Hepatocyte (in vitro differentiated cells): ENCODE measurements around the gene NUBPL. TPM values are rescaled to one million over a fixed set of nuclear protein-coding genes. Genes with fewer than 3 reads are reported as not detected.

Source experiments
- DNase-seq: peaks from one replicate; pipeline ENCODE4 v3.0.0-alpha.2; 2016; ENCODE audit warnings: low spot score
- H2AFZ ChIP-seq: fragments of 200-600 bp; sonication (generic); 2 replicates; pipeline ENCODE4 v1.6.0; 2016; ENCODE audit warnings: antibody characterized with exemption, mild to moderate bottlenecking
- H3K27ac ChIP-seq: fragments of 200-600 bp; sonication (generic); 2 replicates; pipeline ENCODE4 v1.5.1; 2016; ENCODE audit warnings: mild to moderate bottlenecking
- H3K27me3 ChIP-seq: fragments of 200-600 bp; sonication (generic); 2 replicates; pipeline ENCODE4 v1.6.1; 2016
- H3K36me3 ChIP-seq: fragments of 200-600 bp; sonication (generic); replicated peaks from 2 replicates; pipeline ENCODE4 v1.5.1; 2016; ENCODE audit warnings: low read depth; ENCODE audit not compliant: insufficient read depth
- H3K4me1 ChIP-seq: fragments of 200-600 bp; sonication (generic); 2 replicates; pipeline ENCODE4 v1.5.1; 2016; ENCODE audit warnings: mild to moderate bottlenecking, moderate library complexity; ENCODE audit not compliant: insufficient read depth
- H3K4me2 ChIP-seq: fragments of 200-600 bp; sonication (generic); 2 replicates; pipeline ENCODE4 v1.6.0; 2016
- H3K4me3 ChIP-seq: fragments of 200-600 bp; sonication (generic); 2 replicates; pipeline ENCODE4 v1.5.1; 2016; ENCODE audit warnings: mild to moderate bottlenecking
- H3K79me2 ChIP-seq: fragments of 200-600 bp; sonication (generic); 2 replicates; pipeline ENCODE4 v1.6.0; 2017; ENCODE audit warnings: mild to moderate bottlenecking
- H3K9me2 ChIP-seq: fragments of 200-600 bp; sonication (generic); replicated peaks from 2 replicates; pipeline ENCODE4 v1.6.0; 2017; ENCODE audit warnings: mild to moderate bottlenecking; ENCODE audit not compliant: insufficient read depth
- H3K9me3 ChIP-seq: fragments of 200-600 bp; sonication (generic); 2 replicates; pipeline ENCODE4 v1.5.1; 2016; ENCODE audit warnings: low read depth, mild to moderate bottlenecking
- H4K20me1 ChIP-seq: fragments of 200-600 bp; sonication (generic); 2 replicates; pipeline ENCODE4 v1.6.0; 2016; ENCODE audit warnings: mild to moderate bottlenecking; ENCODE audit not compliant: insufficient read depth, poor library complexity, severe bottlenecking
- CTCF ChIP-seq: fragments of 200-600 bp; sonication (generic); IDR thresholded peaks from 2 replicates; pipeline ENCODE4 v1.5.1; 2016; ENCODE audit warnings: antibody characterized with exemption, mild to moderate bottlenecking; ENCODE audit not compliant: poor library complexity
- EZH2 ChIP-seq: fragments of 200-600 bp; sonication (generic); IDR thresholded peaks from 2 replicates; pipeline ENCODE4 v1.6.1; 2016; ENCODE audit warnings: antibody characterized with exemption, mild to moderate bottlenecking, borderline replicate concordance
- EZH2phosphoT487 ChIP-seq: fragments of 200-600 bp; sonication (generic); IDR thresholded peaks from one replicate; pipeline ENCODE4 v1.6.1; 2018; ENCODE audit warnings: antibody characterized with exemption, mild to moderate bottlenecking, low read depth, moderate library complexity; ENCODE audit not compliant: unreplicated experiment, severe bottlenecking
- WGBS: methylation state at CpG from one replicate; pipeline ENCODE4 v1.1.6; 2016; ENCODE audit warnings: low lambda C conversion rate; ENCODE audit errors: missing lambda C conversion rate; 5-methylcytosine and 5-hydroxymethylcytosine counted together
- polyA plus RNA-seq: library from polyadenylated mRNA; unstranded; fragments of >200 nt; fragmentation: Nextera tagmentation; extraction: Ambion mirVana; gene quantifications from 2 replicates; pipeline ENCODE4 v1.2.1, GENCODE V29; 2016
- total RNA-seq: library from RNA; depleted of rRNA; stranded (reverse); fragments of >200 nt; gene quantifications from 2 replicates; pipeline ENCODE4 v1.2.3, GENCODE V29; 2014

NUBPL gene
- total and polyA plus RNA-seq, 2 experiments from 2014 or later, result 7.4 to 14.8 TPM

- no peak for DNase-seq
- Histone ChIP-seq H3K4me3 (no peak overlapping the region), H3K36me3 (no peaks in the 10 kb centered on the region), H3K27me3 (no peaks in the 10 kb centered on the region), H3K9me2 (no peaks in the 10 kb centered on the region), H3K9me3 (no peaks in the 10 kb centered on the region), H4K20me1 (no peaks in the 10 kb centered on the region), H3K27ac (no peak overlapping the region), H2AFZ (no peak overlapping the region), H3K4me2 (no peak overlapping the region), H3K4me1 (no peaks in the 10 kb centered on the region), H3K79me2 (no peaks in the 10 kb centered on the region)
- TF ChIP-seq EZH2 (no peak), EZH2phosphoT487 (no peak), CTCF (no peak)
- 69% methylated on average over 1 of the region's 1 CpG for WGBS
Observed at GRCh38 chr14:31529053-31529452, 32.2 kb upstream of the NUBPL start.

- no peak overlapping the region for H3K27ac ChIP-seq
- no peaks in the 10 kb centered on the region for H3K36me3 ChIP-seq
- DNase-seq, result no peak
- no peak overlapping the region for H2AFZ ChIP-seq
- H3K4me2 ChIP-seq, result no peak overlapping the region
- H3K9me2 ChIP-seq, result no peaks in the 10 kb centered on the region
- no peaks in the 10 kb centered on the region for H3K27me3 ChIP-seq
- no peaks in the 10 kb centered on the region for H3K79me2 ChIP-seq
- no peak overlapping the region for H3K4me3 ChIP-seq
- H3K9me3 ChIP-seq, result no peaks in the 10 kb centered on the region
- H4K20me1 ChIP-seq, result no peaks in the 10 kb centered on the region
- H3K4me1 ChIP-seq, result no peaks in the 10 kb centered on the region
- WGBS, result 79% methylated on average over 7 of the region's 7 CpGs
- TF ChIP-seq CTCF (no peak), EZH2phosphoT487 (no peak), EZH2 (no peak)
Observed at GRCh38 chr14:31530136-31530535, 31.1 kb upstream of the NUBPL start.

- DNase-seq, result no peak
- Histone ChIP-seq H3K4me1 (no peaks in the 10 kb centered on the region), H3K4me3 (no peak overlapping the region), H4K20me1 (no peaks in the 10 kb centered on the region), H3K27ac (no peak overlapping the region), H3K4me2 (no peak overlapping the region), H3K9me3 (no peaks in the 10 kb centered on the region), H3K27me3 (no peaks in the 10 kb centered on the region), H2AFZ (no peak overlapping the region), H3K36me3 (no peaks in the 10 kb centered on the region), H3K9me2 (no peaks in the 10 kb centered on the region), H3K79me2 (no peaks in the 10 kb centered on the region)
- WGBS, result 55% methylated on average over 5 of the region's 5 CpGs
- TF ChIP-seq EZH2 (no peak), EZH2phosphoT487 (no peak), CTCF (no peak)
Observed at GRCh38 chr14:31536201-31536960, 24.8 kb upstream of the NUBPL start.
